ENCODE data around the gene PACS2. TPM values are rescaled to one million over a fixed set of nuclear protein-coding genes. Genes with fewer than 3 reads are reported as not detected.

The PACS2 gene
- polyA plus RNA-seq, 4 donors: 35.4 to 45.8 (median 44.9) TPM

DNA sequence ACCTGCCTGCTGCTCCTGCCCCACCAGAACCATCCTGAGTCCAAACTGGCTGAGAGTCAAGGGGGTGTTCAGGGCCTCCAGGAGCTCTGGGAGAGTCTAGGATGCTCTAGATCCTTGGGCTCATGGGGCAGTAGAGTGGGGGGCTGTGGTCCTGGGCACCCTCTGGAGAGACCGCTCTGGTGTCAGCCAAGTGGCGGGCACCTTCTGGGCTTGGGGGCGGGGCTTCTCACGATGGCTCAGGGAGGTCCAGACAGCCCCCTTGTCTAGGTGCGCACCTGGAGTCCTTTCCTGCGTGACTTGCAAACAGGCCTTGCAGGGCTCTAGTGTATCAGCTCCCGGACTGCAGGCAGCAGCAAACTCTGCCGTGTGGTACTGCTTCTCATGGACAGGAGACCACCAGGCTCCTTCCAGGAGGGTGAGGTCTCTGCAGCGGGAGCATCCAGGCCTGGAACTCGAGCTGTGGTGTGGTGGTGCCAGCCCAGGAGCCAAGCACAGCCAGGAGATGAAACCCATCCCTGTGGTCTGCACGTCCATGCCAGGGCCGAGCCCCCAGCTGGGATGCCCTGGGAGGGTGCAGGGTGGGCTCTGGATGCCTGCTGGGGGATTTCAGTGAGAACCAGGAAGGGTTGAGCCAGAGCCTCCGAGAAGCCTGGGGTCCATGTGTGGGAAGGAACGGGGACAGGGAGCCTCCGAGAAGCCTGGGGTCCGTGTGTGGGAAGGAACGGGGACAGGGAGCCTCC lies 15.0 kb downstream of the PACS2 start:
- peaks cover 0 to 26% (median 0%) of the 10 kb centered on the region in 3 donors for H3K36me3 ChIP-seq (ENCODE audit: control insufficient read depth in 3 of 3, insufficient read depth in 2 of 3, low read depth in 1 of 3, low read length in 3 of 3)
- H3K9me3 ChIP-seq (ENCODE audit: control insufficient read depth in 2 of 2, insufficient read depth in 1 of 2, low read depth in 1 of 2, low read length in 1 of 2): no peaks in the 10 kb centered on the region
- no peaks in the 10 kb centered on the region for H3K4me1 ChIP-seq (ENCODE audit: control insufficient read depth in 3 of 3, insufficient read depth in 2 of 3, low read depth in 1 of 3, low read length in 2 of 3)
- 91 to 96% (median 95%) methylated on average over 17 of the region's 17 CpGs for WGBS, 3 donors
- DNase-seq (no peak), FAIRE-seq (no peak)
- no peak overlapping the region for H3K27ac ChIP-seq (ENCODE audit: low read depth in 1 of 3, low read length in 2 of 3)
- no peaks in the 10 kb centered on the region for H3K27me3 ChIP-seq (ENCODE audit: control insufficient read depth in 3 of 3, insufficient read depth in 3 of 3, low read length in 3 of 3)
- H3K4me3 ChIP-seq (ENCODE audit: low read depth in 1 of 3, low read length in 3 of 3): no peak overlapping the region

- Histone ChIP-seq H3K4me1 (ENCODE audit: control insufficient read depth in 3 of 3, insufficient read depth in 2 of 3, low read depth in 1 of 3, low read length in 2 of 3) (no peaks in the 10 kb centered on the region), H3K4me3 (ENCODE audit: low read depth in 1 of 3, low read length in 3 of 3) (no peak overlapping the region), H3K36me3 (ENCODE audit: control insufficient read depth in 3 of 3, insufficient read depth in 2 of 3, low read depth in 1 of 3, low read length in 3 of 3) (peaks cover 0 to 24% (median 0%) of the 10 kb centered on the region in 3 donors), H3K27me3 (ENCODE audit: control insufficient read depth in 3 of 3, insufficient read depth in 3 of 3, low read length in 3 of 3) (no peaks in the 10 kb centered on the region), H3K9me3 (ENCODE audit: control insufficient read depth in 2 of 2, insufficient read depth in 1 of 2, low read depth in 1 of 2, low read length in 1 of 2) (no peaks in the 10 kb centered on the region), H3K27ac (ENCODE audit: low read depth in 1 of 3, low read length in 2 of 3) (peak overlapping the region in 1 of 3 donors; percentile 23)
- FAIRE-seq: no peak
- WGBS, 3 donors: 57 to 72% (median 70%) methylated on average over 13 of the region's 13 CpGs
- no peak for DNase-seq
These were observed 15.9 kb downstream of the PACS2 start for GRCh38 chr14:105330491-105330895.

- FAIRE-seq (no peak), DNase-seq (no peak)
- H3K27ac ChIP-seq (ENCODE audit: low read depth in 1 of 3, low read length in 2 of 3): no peak overlapping the region
- peaks cover 0 to 25% (median 0%) of the 10 kb centered on the region in 3 donors for H3K36me3 ChIP-seq (ENCODE audit: control insufficient read depth in 3 of 3, insufficient read depth in 2 of 3, low read depth in 1 of 3, low read length in 3 of 3)
- 64 to 73% (median 69%) methylated on average over 8 of the region's 8 CpGs for WGBS, 3 donors
- H3K27me3 ChIP-seq (ENCODE audit: control insufficient read depth in 3 of 3, insufficient read depth in 3 of 3, low read length in 3 of 3): no peaks in the 10 kb centered on the region
- no peak overlapping the region for H3K4me3 ChIP-seq (ENCODE audit: low read depth in 1 of 3, low read length in 3 of 3)
- H3K9me3 ChIP-seq (ENCODE audit: control insufficient read depth in 2 of 2, insufficient read depth in 1 of 2, low read depth in 1 of 2, low read length in 1 of 2): no peaks in the 10 kb centered on the region
- no peaks in the 10 kb centered on the region for H3K4me1 ChIP-seq (ENCODE audit: control insufficient read depth in 3 of 3, insufficient read depth in 2 of 3, low read depth in 1 of 3, low read length in 2 of 3)
These were observed 17.2 kb downstream of the PACS2 start for GRCh38 chr14:105331575-105332349.

GRCh38 chr14:105332350-105332874 lies 17.9 kb downstream of the PACS2 start:
- Histone ChIP-seq H3K9me3 (ENCODE audit: control insufficient read depth in 2 of 2, insufficient read depth in 1 of 2, low read depth in 1 of 2, low read length in 1 of 2) (no peaks in the 10 kb centered on the region), H3K36me3 (ENCODE audit: control insufficient read depth in 3 of 3, insufficient read depth in 2 of 3, low read depth in 1 of 3, low read length in 3 of 3) (peaks cover 0 to 25% (median 0%) of the 10 kb centered on the region in 3 donors), H3K27ac (ENCODE audit: low read depth in 1 of 3, low read length in 2 of 3) (no peak overlapping the region), H3K4me3 (ENCODE audit: low read depth in 1 of 3, low read length in 3 of 3) (no peak overlapping the region), H3K27me3 (ENCODE audit: control insufficient read depth in 3 of 3, insufficient read depth in 3 of 3, low read length in 3 of 3) (no peaks in the 10 kb centered on the region), H3K4me1 (ENCODE audit: control insufficient read depth in 3 of 3, insufficient read depth in 2 of 3, low read depth in 1 of 3, low read length in 2 of 3) (no peaks in the 10 kb centered on the region)
- no peak for FAIRE-seq
- DNase-seq: no peak
- WGBS, 3 donors: 78 to 83% (median 78%) methylated on average over 10 to 11 of the region's 11 CpGs

- no peak for FAIRE-seq
- H3K9me3 ChIP-seq (ENCODE audit: control insufficient read depth in 2 of 2, insufficient read depth in 1 of 2, low read depth in 1 of 2, low read length in 1 of 2): no peaks in the 10 kb centered on the region
- no peak overlapping the region for H3K4me3 ChIP-seq (ENCODE audit: low read depth in 1 of 3, low read length in 3 of 3)
- no peak overlapping the region for H3K27ac ChIP-seq (ENCODE audit: low read depth in 1 of 3, low read length in 2 of 3)
- DNase-seq: no peak
- WGBS, 3 donors: 63 to 80% (median 78%) methylated on average over 14 to 15 of the region's 15 CpGs
- H3K27me3 ChIP-seq (ENCODE audit: control insufficient read depth in 3 of 3, insufficient read depth in 3 of 3, low read length in 3 of 3): no peaks in the 10 kb centered on the region
- H3K4me1 ChIP-seq (ENCODE audit: control insufficient read depth in 3 of 3, insufficient read depth in 2 of 3, low read depth in 1 of 3, low read length in 2 of 3): no peaks in the 10 kb centered on the region
- H3K36me3 ChIP-seq (ENCODE audit: control insufficient read depth in 3 of 3, insufficient read depth in 2 of 3, low read depth in 1 of 3, low read length in 3 of 3): peaks cover 0 to 27% (median 0%) of the 10 kb centered on the region in 3 donors
These were observed 18.5 kb downstream of the PACS2 start for GRCh38 chr14:105333020-105333490.

DNA sequence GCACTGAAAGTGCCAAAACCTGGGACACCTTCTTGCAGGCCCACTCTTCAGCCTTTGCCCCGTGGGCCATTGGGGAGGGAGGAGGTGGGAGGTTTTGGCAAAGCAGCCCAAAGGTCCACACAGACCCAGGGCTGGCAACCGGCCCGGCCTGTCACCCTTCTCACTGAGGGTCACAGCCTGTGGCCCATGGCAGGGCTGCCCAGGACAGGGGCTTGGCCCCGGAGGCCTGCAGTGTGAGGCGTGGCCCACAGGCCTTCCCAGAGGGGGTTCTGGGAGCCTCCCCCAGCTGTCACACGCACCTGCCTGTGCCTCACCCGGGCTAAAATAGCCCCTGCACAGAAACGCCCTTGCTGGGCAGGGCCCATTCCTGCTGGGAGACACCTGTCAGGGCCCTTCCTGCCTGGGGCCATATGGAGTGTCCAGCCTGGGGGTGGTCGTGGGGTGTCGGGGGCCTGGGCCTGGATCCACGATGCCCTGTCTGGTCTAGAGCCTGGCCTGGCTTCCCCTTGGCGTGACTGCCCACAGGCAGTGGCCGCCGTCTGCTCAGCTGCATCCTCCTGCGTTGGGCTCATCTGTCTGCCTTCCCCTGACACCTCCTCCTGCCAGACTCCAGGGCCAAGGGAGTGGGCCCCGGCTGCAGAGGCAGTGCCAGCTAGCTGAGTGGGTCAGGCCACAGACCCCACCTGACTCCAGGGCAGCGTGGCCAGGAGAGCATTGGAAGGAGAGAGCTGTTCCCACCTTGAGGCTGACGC lies 19.2 kb downstream of the PACS2 start:
- DNase-seq (no peak), FAIRE-seq (no peak)
- Histone ChIP-seq H3K4me1 (ENCODE audit: control insufficient read depth in 3 of 3, insufficient read depth in 2 of 3, low read depth in 1 of 3, low read length in 2 of 3) (no peaks in the 10 kb centered on the region), H3K36me3 (ENCODE audit: control insufficient read depth in 3 of 3, insufficient read depth in 2 of 3, low read depth in 1 of 3, low read length in 3 of 3) (peaks cover 0 to 23% (median 0%) of the 10 kb centered on the region in 3 donors), H3K4me3 (ENCODE audit: low read depth in 1 of 3, low read length in 3 of 3) (no peak overlapping the region), H3K9me3 (ENCODE audit: control insufficient read depth in 2 of 2, insufficient read depth in 1 of 2, low read depth in 1 of 2, low read length in 1 of 2) (no peaks in the 10 kb centered on the region), H3K27me3 (ENCODE audit: control insufficient read depth in 3 of 3, insufficient read depth in 3 of 3, low read length in 3 of 3) (no peaks in the 10 kb centered on the region), H3K27ac (ENCODE audit: low read depth in 1 of 3, low read length in 2 of 3) (no peak overlapping the region)
- WGBS, 3 donors: 67 to 79% (median 71%) methylated on average over 14 to 18 of the region's 18 CpGs

- H3K4me1 ChIP-seq (ENCODE audit: control insufficient read depth in 3 of 3, insufficient read depth in 2 of 3, low read depth in 1 of 3, low read length in 2 of 3): no peaks in the 10 kb centered on the region
- no peak for DNase-seq
These were observed 20.1 kb downstream of the PACS2 start for GRCh38 chr14:105334383-105335230.

More at GRCh38 chr14:105334383-105335230, 20.1 kb downstream of the PACS2 start:
- peaks cover 0 to 23% (median 0%) of the 10 kb centered on the region in 3 donors for H3K36me3 ChIP-seq (ENCODE audit: control insufficient read depth in 3 of 3, insufficient read depth in 2 of 3, low read depth in 1 of 3, low read length in 3 of 3)
- H3K27ac ChIP-seq (ENCODE audit: low read depth in 1 of 3, low read length in 2 of 3): no peak overlapping the region
- 85 to 91% (median 89%) methylated on average over 14 to 17 of the region's 17 CpGs for whole genome bisulfite sequencing, 3 donors
- H3K4me3 ChIP-seq (ENCODE audit: low read depth in 1 of 3, low read length in 3 of 3): no peak overlapping the region
- H3K9me3 ChIP-seq (ENCODE audit: control insufficient read depth in 2 of 2, insufficient read depth in 1 of 2, low read depth in 1 of 2, low read length in 1 of 2): no peaks in the 10 kb centered on the region
- H3K27me3 ChIP-seq (ENCODE audit: control insufficient read depth in 3 of 3, insufficient read depth in 3 of 3, low read length in 3 of 3): no peaks in the 10 kb centered on the region
- FAIRE-seq: no peak

Measured in small intestine (tissue), 7 donors.